ENCODE data around the gene DISC1. TPM values are rescaled to one million over a fixed set of nuclear protein-coding genes. Genes with fewer than 3 reads are reported as not detected.
A peak's percentile ranks its signal among the peaks of the same experiment; 100 is the strongest.
"Not testable (repeated sequence)": the region's sequence is repeated elsewhere in the genome, so short reads cannot be mapped to it uniquely, and the experiment has no call there.

The DISC1 gene
- total and polyA plus RNA-seq, 5 donors = 2.3 to 7.4 (median 4.6) TPM

DNA sequence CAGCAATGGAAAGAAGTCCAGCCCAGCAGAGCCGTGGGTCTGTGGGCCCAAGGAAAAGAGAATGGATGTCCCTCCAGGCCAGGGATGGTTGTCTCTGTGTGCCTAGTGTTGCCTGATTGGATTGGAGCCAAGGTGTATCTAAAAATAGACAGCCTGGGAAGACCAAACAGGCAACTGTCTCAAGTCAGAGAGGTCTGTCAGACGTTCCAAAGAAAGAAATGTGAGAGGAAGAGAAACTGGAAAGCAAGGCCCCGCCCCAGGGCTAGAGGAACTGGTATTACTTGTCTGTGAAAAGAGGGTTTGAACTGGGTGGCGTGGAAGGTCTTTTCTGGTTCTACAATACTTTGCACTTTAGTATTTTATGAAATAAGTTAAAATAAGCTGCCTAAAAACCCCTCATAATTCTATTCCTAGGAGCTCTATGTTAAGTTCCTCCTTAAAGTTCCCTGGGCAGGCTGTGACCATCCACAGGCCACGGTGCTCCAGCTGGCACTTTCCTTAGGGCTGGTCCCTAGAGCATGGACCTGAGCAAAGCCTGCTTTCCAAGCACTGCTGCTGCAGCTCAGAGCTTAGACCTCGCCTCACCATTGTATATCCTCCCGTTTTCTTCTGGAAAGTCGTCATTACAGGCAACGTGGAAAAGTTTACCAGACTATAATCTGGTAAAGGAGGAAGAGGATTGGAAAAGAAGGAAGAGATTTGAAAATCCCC lies 151.6 kb downstream of the DISC1 start:
- peak; percentile 36 to 73 (median 65) for DNase-seq

DNA sequence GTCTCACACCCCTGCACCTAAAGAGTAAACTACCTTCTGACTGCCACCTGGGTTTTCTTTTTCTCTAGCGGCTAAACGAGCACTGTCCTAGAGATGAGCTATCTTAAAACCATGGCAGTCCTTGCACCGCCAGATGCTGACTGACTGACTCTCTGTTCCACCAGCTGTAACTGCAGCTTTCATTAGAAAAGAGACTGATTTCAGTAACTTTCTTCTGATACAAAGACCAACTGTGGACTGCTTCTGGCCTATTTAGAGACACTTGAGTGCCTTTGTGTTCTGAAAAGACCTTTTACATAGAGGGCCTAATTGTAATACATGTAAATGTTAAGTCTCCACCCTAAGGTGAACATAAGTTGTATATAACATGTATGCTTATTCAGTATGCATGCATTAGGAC lies 152.5 kb downstream of the DISC1 start:
- H3K4me1 ChIP-seq (ENCODE audit: control insufficient read depth, insufficient read depth, low read length) = peaks cover 10% of the 10 kb centered on the region
- WGBS = 90% methylated on average over 3 of the region's 3 CpGs
- DNase-seq (no peak), ATAC-seq (no peak)
- intact Hi-C loops (cut with DNase I) = no loop called here
- H3K4me3 ChIP-seq (ENCODE audit: low read length) = no peak overlapping the region
- no peaks in the 10 kb centered on the region for H3K9me3 ChIP-seq (ENCODE audit: control insufficient read depth, low read length)
- H3K27me3 ChIP-seq (ENCODE audit: control insufficient read depth, insufficient read depth) = no peaks in the 10 kb centered on the region
- H3K27ac ChIP-seq (ENCODE audit: low read length) = no peak overlapping the region

More for the DNA sequence above, 151.6 kb downstream of the DISC1 start:
- Histone ChIP-seq H3K4me1 (ENCODE audit: control insufficient read depth, insufficient read depth, low read length) (peaks cover 10% of the 10 kb centered on the region), H3K27me3 (ENCODE audit: control insufficient read depth, insufficient read depth) (no peaks in the 10 kb centered on the region), H3K4me3 (ENCODE audit: low read length) (no peak overlapping the region), H3K9me3 (ENCODE audit: control insufficient read depth, low read length) (no peaks in the 10 kb centered on the region), H3K27ac (ENCODE audit: low read length) (peak overlapping the region; percentile 53)
- intact Hi-C loops (cut with DNase I) = no loop called here
- 36% methylated on average over 9 of the region's 9 CpGs for WGBS
- peak; percentile 55 to 72 for ATAC-seq

DNA sequence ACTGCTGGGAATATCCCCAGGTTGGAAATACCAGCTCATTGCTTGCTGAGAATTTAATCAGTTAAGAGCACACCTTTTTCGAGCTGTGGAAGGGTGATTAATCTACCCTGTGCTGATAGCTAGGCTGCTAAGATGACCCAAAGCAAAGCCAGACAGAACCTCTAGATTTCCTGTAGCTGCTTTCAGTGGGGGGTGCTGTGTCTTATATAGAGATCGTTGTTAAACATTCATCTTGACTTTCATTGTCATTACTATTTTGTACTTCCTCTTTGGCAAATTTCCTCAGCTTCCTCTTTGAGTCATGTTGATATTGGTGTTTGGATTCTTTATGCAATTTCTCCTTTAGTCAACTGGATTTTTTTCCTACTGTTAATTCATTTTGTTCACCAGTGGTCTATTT lies 155.3 kb downstream of the DISC1 start:
- no peaks in the 10 kb centered on the region for H3K27me3 ChIP-seq (ENCODE audit: control insufficient read depth, insufficient read depth)
- no peak overlapping the region for H3K27ac ChIP-seq (ENCODE audit: low read length)
- no peak for DNase-seq
- no peak for ATAC-seq
- WGBS = 40% methylated on average over 2 of the region's 2 CpGs
- peaks cover 9% of the 10 kb centered on the region for H3K4me1 ChIP-seq (ENCODE audit: control insufficient read depth, insufficient read depth, low read length)
- intact Hi-C loops (cut with DNase I) = no loop called here
- no peaks in the 10 kb centered on the region for H3K9me3 ChIP-seq (ENCODE audit: control insufficient read depth, low read length)
- H3K4me3 ChIP-seq (ENCODE audit: low read length) = no peak overlapping the region

DNA sequence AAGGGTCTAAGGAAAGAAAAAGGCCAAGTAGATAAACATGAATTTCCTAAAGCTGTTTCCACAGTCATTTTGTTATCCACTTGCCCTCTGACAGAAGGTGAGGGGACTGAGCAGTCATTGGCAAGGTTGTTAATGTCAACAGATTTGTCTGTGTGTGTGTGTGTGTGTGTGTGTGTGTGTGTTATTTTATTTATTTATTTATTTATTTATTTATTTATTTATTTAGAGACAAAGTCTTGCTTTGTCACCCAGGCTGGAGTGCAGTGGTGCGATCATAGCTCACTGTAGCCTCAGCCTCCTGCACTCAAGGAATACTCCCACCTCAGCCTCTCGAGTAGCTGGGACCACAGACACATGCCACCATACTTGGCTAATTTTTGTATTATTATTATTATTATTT lies 158.5 kb downstream of the DISC1 start:
- intact Hi-C loops (cut with DNase I) = not testable (repeated sequence)

DNA sequence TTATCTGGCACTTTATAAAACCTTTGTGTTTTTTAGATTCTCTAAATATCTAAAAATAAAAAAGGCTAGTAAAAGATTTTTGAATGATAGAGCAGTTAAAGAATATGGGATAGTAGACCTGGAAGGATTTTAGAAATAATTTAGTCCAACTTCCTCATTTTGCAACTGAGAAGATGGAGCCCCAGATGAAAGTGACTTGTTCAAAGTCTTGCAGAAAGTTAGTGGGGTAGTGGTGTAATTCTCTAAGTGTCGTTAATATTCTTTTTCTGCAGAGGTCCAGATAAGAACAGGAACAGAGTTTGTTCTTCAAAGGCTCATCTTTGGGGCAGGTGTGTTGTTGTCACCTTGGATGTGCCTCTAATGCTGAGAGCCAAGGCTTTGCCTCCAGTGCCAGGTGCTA lies 159.5 kb downstream of the DISC1 start:
- H3K4me1 ChIP-seq (ENCODE audit: control insufficient read depth, insufficient read depth, low read length) = no peaks in the 10 kb centered on the region
- WGBS = 92% methylated on average over 1 of the region's 1 CpG
- H3K9me3 ChIP-seq (ENCODE audit: control insufficient read depth, low read length) = no peaks in the 10 kb centered on the region
- no peak overlapping the region for H3K4me3 ChIP-seq (ENCODE audit: low read length)
- H3K27me3 ChIP-seq (ENCODE audit: control insufficient read depth, insufficient read depth) = no peaks in the 10 kb centered on the region
- ATAC-seq = no peak
- no peak overlapping the region for H3K27ac ChIP-seq (ENCODE audit: low read length)
- DNase-seq = no peak
- intact Hi-C loops (cut with DNase I) = no loop called here

More for the DNA sequence above, 158.5 kb downstream of the DISC1 start:
- ATAC-seq; H3K27me3 ChIP-seq (ENCODE audit: control insufficient read depth, insufficient read depth); H3K9me3 ChIP-seq (ENCODE audit: control insufficient read depth, low read length); H3K4me1 ChIP-seq (ENCODE audit: control insufficient read depth, insufficient read depth, low read length); H3K4me3 ChIP-seq (ENCODE audit: low read length); DNase-seq; H3K27ac ChIP-seq (ENCODE audit: low read length): not testable (repeated sequence)
- 97% methylated on average over 2 of the region's 2 CpGs for WGBS

DNA sequence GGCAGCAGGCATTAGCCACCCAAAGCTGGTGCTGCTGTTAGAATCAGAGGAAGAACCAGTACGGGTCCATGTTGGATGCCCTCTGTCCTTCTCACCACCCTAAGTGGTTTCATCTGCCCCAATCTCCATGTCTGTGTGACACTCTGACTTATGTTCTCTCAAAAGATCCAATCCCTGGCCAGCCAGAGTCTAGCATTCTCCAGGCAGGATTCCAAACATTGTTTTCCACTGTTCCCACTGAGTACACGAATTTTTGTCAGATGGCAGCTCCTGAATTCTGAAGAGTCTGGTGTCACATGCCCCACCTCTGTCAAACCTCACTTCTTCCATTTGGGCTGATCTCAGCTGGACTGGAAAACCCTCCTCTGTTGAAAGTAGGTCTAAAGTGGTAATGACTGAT lies 166.0 kb downstream of the DISC1 start:
- WGBS = 35% methylated on average over 2 of the region's 2 CpGs

DNA sequence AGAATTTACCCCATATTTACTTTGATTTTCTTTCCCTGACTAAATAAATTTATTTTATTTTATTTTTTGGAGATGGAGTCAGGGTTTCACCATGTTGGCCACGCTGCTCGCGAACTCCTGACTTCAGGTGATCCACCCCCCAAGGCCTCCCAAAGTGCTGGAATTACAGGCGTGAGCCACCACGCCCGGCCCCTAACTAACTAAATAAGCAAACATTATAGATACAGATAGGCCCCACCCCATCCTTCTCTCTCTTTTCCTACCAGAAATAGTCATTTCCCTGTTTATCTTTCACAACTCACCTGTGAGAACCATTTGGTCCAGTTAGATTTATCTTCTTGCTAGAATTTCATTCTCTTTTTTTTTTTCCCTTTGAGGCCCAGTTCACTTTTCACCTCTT lies 167.3 kb downstream of the DISC1 start:
- intact Hi-C loops (cut with DNase I) = no loop called here
- no peak overlapping the region for H3K4me3 ChIP-seq (ENCODE audit: low read length)
- 99% methylated on average over 6 of the region's 6 CpGs for WGBS

More for the DNA sequence above, 166.0 kb downstream of the DISC1 start:
- Histone ChIP-seq H3K4me1 (ENCODE audit: control insufficient read depth, insufficient read depth, low read length) (no peaks in the 10 kb centered on the region), H3K9me3 (ENCODE audit: control insufficient read depth, low read length) (no peaks in the 10 kb centered on the region), H3K4me3 (ENCODE audit: low read length) (no peak overlapping the region), H3K27ac (ENCODE audit: low read length) (no peak overlapping the region), H3K27me3 (ENCODE audit: control insufficient read depth, insufficient read depth) (no peaks in the 10 kb centered on the region)
- DNase-seq = no peak
- ATAC-seq = peak in 1 of 2 donors; percentile 18
- intact Hi-C loops (cut with DNase I) = no loop called here

DNA sequence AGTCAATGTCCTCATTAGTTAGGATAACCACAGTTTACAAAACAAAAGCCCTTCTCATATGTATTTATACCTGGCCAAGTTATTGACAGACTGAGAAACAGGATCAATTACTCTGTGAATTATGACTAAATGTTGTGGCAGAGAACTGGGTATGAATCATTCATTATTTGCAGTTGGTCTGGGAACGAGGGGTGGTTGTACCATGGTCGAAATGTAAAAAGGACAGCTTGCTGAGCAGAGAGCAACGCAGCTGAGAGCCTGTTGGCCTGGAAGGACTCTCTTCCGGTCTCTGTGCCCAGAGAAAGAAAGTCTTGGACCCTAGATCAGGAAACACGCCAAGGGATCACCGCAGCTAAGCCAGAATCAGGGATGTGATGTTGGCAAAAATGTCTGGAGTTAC lies 169.6 kb downstream of the DISC1 start:
- H3K27me3 ChIP-seq (ENCODE audit: control insufficient read depth, insufficient read depth) = no peaks in the 10 kb centered on the region
- no peak for DNase-seq
- no peak overlapping the region for H3K27ac ChIP-seq (ENCODE audit: low read length)
- ATAC-seq = peak in 1 of 2 donors; percentile 20
- no peaks in the 10 kb centered on the region for H3K9me3 ChIP-seq (ENCODE audit: control insufficient read depth, low read length)
- no peak overlapping the region for H3K4me3 ChIP-seq (ENCODE audit: low read length)
- no peaks in the 10 kb centered on the region for H3K4me1 ChIP-seq (ENCODE audit: control insufficient read depth, insufficient read depth, low read length)
- intact Hi-C loops (cut with DNase I) = no loop called here
- WGBS = 62% methylated on average over 6 of the region's 6 CpGs

More for the DNA sequence above, 167.3 kb downstream of the DISC1 start:
- ATAC-seq (no peak), DNase-seq (no peak)
- Histone ChIP-seq H3K27me3 (ENCODE audit: control insufficient read depth, insufficient read depth) (no peaks in the 10 kb centered on the region), H3K9me3 (ENCODE audit: control insufficient read depth, low read length) (no peaks in the 10 kb centered on the region), H3K27ac (ENCODE audit: low read length) (no peak overlapping the region), H3K4me1 (ENCODE audit: control insufficient read depth, insufficient read depth, low read length) (no peaks in the 10 kb centered on the region)

DNA sequence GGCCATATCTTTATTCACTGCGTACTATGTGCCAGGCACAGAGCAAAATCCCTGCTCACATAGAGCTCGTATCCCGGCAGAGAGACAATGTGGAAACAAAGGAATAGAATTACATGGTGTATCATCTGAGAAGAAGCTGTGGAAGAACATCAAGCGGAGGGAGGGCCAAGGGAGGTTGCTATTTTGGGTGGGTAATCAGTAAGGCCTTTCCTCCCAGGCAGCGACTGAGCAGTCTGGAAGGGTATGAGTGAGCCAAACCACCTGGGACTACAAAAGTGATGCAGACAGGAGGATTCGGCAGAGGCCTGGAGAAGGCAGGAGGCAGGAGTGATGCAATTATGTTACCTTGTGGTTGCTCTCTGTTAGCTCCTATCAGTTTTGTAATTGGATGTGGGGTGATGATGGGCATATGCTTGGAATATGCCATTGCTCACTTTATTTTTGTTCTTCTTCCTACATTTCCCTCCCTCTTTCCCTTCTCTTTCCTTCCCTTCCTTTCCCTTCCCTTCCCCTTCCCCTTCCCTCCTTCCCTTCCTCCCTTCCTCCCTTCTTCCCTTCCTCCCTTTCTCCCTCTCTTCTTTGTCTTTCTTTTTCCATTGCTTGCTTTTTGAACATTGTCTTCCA lies 172.9 kb downstream of the DISC1 start:
- WGBS = 53% methylated on average over 6 of the region's 6 CpGs
- intact Hi-C loops (cut with DNase I) = no loop called here
- no peak for DNase-seq
- Histone ChIP-seq H3K27me3 (ENCODE audit: control insufficient read depth, insufficient read depth) (no peaks in the 10 kb centered on the region), H3K27ac (ENCODE audit: low read length) (no peak overlapping the region), H3K4me1 (ENCODE audit: control insufficient read depth, insufficient read depth, low read length) (no peaks in the 10 kb centered on the region), H3K4me3 (ENCODE audit: low read length) (no peak overlapping the region), H3K9me3 (ENCODE audit: control insufficient read depth, low read length) (no peaks in the 10 kb centered on the region)
- no peak for ATAC-seq

DNA sequence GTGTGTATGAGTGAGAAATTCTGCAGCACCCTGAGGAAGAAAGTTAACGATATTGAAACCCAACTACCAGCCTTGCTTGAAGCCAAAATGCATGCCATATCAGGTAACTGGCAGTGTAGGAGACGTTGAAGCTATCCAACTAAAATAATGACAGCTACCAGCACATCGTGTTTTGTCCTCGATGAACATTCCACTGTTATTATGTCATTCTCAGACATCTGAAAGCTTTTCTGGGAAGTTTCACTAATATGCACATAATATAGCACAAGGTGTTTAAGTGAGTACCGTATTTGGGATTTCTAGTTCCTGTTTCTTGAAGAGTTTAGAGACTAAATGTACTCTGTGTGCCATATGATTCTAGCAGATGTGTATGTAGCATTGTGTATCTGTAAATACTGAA lies 173.5 kb downstream of the DISC1 start:
- Histone ChIP-seq H3K9me3 (ENCODE audit: control insufficient read depth, low read length) (no peaks in the 10 kb centered on the region), H3K27ac (ENCODE audit: low read length) (no peak overlapping the region), H3K4me1 (ENCODE audit: control insufficient read depth, insufficient read depth, low read length) (no peaks in the 10 kb centered on the region), H3K4me3 (ENCODE audit: low read length) (no peak overlapping the region), H3K27me3 (ENCODE audit: control insufficient read depth, insufficient read depth) (no peaks in the 10 kb centered on the region)
- WGBS = 47% methylated on average over 5 of the region's 5 CpGs
- no peak for DNase-seq
- no peak for ATAC-seq
- intact Hi-C loops (cut with DNase I) = loop anchor here in 1 of 4 donors (10.0 kb wide), 1 partner anchor 45 kb away; no protein-coding TSS in a partner anchor

DNA sequence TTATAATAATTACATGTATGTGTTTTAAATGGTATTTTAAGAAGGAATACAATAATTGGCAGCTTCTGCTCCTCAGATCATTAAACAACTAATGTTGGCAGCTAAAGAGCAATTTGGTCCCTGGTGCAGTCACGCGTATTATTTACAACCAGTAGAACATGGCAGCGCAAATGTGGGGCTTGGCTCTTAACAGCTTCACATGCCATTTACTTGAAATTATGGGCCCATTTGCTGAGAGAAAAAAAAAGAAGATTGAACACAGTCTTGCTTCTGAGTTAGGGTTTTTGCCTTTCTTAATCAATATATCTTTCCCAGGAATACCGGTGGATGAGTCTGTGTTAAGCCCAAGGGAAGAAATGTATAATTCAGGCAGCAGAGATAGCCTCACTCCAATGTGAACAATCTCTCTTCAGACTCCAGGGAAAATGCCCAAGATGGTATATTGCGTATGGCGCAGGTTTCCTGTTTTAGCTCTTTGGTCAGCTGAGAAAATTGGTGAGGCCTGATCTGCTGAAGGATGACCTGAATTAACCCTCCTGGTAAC lies 174.5 kb downstream of the DISC1 start:
- intact Hi-C loops (cut with DNase I) = loop anchor here in 1 of 4 donors (10.0 kb wide), 1 partner anchor 46 kb away; no protein-coding TSS in a partner anchor
- no peaks in the 10 kb centered on the region for H3K4me1 ChIP-seq (ENCODE audit: control insufficient read depth, insufficient read depth, low read length)
- H3K4me3 ChIP-seq (ENCODE audit: low read length) = no peak overlapping the region
- DNase-seq = no peak
- WGBS = 99% methylated on average over 6 of the region's 6 CpGs
- ATAC-seq = no peak
- no peaks in the 10 kb centered on the region for H3K27me3 ChIP-seq (ENCODE audit: control insufficient read depth, insufficient read depth)
- H3K27ac ChIP-seq (ENCODE audit: low read length) = no peak overlapping the region
- H3K9me3 ChIP-seq (ENCODE audit: control insufficient read depth, low read length) = no peaks in the 10 kb centered on the region

Measured in right cardiac atrium (tissue), 5 donors.